ENCODE measurements around the gene OPN5.

GRCh38 chr6:47743744-47744143 lies 38.1 kb upstream of the OPN5 start:
- TF ChIP-seq CTCF (conservative IDR thresholded peaks at IDR 0.05; ENCODE audit: low read length) = no peak
- TF ChIP-seq EZH2phosphoT487 (IDR thresholded peaks at IDR 0.05; ENCODE audit: borderline replicate concordance) = no peak

Measured in Loucy (cell line).